SHP77 treated with DMSO at 0.1 percent for 48 hours (cell line): ENCODE measurements around the gene TMEM158.

Experiments used
- DNase-seq: peaks from one replicate; lab custom pipeline; 2025; lab: John Stamatoyannopoulos, UW

The TMEM158 gene

DNA sequence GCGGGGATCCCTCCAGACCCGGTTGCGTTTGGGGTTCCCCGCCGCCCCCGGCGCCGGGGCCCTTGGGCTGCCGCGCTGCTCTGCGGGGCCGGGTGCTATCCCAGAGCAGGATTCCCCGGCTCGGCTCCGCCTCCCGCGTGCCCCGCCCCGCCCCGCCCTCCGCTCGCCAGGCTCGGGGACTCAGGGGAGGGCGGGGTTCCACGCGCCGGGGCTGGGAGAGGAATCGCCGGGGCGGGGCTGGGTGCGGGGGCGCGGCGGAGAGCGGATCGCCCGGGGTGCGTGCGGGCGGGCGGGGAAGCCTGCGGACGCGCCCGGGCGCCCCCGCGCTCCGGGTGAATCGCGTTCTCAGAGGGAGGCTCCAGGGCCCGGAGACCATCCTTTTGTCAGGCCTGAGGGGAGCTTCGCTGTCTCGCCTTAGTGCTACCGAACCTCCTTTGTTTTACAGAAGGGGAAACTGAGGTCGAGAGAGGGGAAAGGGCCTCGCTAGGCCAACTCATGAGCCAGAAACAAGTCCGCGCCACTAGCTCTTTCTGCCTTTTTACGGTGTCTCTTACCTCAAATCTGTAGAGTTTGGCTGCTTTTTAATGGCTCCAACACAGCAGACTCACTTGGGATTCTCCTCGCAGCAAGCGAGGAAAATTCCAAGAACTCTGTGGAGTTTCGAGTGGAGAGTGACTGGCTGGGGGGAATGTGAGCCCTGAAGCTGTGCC is at the start of gene TMEM158:
Gene TMEM158 (minus strand): TSS at position 82 of the 710 bp plus-strand sequence. CDS start 260 bp downstream, outside the sequence.
- DNase-seq: no peak

DNA sequence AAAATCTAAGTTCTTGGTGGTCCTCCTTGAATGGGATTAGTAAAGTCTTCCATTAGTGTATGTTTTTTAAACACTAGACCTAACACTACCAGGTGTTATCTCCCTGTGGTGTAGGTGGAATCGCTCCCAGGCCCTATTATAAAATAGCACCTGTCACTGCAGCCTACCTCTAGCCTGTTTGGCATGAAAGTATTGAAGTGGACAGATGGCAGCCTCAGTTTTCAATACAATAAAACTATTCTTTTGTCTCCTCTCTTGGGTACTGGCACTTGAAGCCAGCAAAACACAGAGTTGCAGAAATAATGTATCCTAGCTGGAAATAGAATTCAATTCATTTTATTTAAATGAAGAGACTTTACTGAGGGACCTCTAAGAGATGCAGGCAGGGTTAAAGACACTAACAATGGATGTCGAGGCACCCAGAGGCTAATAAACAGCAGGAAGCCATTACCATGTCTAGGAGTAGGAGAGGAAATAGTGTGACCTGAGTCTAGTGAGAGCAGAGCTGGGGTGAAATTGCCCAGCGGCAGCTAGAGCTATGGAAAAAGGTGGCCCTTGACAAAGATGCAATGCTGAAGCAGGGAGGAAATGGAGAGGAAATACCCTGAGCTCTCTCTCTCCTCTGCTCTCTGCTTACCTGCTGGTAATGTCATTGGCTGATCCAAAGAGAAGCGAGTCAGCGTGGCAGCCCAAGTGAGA is 49.1 kb upstream of the TMEM158 start:
- DNase-seq: no peak

DNA sequence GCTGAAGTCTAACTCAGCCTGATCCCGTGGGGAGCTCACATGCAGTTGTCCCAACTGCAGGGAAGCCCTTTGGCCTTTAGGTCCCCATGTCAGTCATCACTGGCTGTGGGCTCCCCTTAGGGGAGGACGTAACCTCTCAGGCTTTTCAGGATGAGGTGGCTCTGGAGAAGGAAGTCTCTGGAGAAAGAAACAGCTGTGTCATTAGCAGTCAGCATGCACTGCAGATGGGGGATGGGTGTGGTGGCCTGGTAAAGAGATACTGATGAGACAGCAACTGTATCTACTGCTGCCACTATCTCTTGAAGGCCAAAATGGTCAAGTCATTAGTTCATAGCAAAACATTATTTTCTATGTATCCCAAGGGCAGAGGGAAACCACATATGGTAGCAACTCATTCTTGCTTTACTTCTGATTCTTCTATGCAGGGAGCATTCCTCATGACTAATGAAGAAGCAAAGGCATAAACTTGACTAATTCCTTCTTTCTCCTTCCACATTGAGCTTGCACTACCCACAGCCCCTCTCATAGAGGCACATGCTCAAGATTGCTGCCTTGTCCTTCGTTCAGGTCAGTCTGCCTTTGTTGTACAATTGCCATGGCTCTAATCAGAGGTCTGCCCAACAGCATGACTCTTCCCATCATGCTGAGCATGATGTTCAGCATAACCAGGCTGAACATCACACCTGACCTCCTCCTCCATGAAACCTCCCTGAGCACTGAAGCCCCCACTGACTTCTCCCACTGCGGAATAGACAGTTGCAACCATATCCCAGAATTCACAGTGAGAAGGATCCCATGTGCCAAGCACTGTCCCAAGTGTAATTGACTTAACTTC is 47.8 kb upstream of the TMEM158 start:
- no peak for DNase-seq

DNA sequence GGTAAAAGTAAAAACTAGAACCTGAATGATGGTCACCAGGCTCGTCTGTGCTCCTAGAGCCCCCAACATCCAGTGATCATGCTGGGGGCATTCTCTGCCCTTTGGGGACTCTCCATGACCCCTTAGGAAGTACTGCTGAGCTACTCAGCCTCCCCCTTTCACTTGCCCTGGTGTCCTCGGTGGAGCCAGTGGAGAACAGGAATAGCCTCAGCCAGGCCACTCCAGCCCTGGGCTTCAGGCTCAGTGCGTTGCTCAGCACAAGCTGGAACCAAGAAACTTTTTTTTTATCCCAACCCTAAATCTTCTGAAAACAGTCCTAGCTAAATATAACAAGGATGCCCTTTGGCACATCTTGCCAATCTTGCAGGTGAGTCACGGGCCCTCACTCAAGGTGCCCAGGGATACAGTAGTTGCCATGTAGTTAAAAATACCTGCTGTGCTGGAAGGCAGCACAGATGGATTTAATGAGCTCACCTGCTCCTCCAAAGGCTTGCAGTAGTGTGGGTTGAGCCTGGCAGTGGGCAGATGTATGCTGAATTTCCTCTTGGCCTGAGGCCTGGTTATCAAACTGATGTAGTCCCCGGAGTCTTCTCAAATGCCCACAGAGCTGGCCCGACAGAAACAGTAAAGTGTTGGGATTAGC is 46.9 kb upstream of the TMEM158 start:
- no peak for DNase-seq

DNA sequence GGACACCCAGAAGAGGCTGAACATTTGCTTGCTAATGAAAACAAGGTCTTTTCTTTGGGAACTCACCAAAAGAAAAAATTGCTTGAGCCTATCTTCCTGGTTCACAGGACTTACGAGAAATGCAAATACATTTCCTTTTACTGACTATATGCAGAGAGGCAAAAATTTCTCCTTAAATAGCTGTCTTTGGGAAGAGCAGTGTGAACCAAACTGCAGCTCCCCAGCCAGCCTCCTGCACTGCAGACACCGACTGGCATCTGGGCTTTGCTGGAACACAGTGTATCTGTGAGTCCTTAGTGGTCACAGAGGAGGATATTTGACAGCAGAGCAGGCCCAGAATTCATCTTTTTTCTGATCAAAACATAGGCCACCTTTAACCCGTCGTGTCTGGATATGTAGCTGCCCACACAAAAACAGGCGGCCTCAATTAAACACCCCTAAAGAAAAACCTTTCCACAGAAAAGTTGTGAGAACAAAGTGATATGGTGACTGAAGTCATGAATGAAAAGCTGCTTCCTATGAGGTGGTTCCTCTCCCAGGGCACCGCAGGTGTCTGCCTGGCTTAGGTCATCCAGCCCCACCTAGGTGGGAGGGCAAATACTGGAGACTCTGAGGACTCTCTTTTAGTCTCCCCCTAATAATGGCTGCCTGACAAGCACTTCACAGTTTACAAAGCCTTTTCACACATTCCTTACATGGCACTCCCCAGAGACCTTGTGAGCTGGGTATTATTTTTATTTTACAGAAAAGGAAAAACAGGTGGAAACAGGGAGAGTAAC is 46.1 kb upstream of the TMEM158 start:
- no peak for DNase-seq

DNA sequence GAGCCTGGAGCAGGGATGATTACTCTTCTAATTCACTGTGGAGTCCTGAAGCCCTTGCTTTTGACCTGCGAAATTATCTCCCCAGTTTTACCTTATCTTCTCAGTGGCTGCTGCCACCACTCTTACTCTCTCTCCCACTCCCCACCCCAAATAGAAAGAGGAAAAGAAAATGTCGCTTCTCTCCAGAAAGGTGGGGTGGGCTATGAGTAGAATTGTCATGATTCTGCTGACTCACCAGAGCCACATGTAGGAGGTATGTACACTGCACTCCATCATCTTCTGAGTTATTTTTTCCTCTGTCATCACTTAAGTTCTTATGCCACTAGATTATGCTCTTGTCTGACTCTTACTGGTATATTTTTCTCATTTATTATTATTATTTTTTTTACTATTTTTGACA is 43.9 kb upstream of the TMEM158 start:
- no peak for DNase-seq

DNA sequence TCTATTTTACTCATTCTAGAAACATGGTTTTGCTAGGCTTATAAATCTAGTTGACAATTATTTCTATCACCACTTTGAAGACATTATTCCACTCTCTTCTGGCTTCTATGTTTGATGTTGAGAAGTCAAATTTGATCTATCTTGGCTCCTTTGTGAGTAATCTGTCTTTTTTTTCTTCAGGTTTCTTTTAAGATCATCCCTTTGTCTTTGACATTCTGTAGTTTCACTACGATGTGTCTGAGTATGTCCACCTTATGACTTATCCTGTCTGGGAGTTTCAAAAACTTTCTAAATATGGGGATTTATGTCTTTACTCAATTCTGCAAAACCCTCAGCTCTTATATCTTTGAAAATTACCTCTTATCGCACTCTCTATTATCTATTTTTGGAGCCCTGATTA is 41.0 kb upstream of the TMEM158 start:
- DNase-seq: no peak

DNA sequence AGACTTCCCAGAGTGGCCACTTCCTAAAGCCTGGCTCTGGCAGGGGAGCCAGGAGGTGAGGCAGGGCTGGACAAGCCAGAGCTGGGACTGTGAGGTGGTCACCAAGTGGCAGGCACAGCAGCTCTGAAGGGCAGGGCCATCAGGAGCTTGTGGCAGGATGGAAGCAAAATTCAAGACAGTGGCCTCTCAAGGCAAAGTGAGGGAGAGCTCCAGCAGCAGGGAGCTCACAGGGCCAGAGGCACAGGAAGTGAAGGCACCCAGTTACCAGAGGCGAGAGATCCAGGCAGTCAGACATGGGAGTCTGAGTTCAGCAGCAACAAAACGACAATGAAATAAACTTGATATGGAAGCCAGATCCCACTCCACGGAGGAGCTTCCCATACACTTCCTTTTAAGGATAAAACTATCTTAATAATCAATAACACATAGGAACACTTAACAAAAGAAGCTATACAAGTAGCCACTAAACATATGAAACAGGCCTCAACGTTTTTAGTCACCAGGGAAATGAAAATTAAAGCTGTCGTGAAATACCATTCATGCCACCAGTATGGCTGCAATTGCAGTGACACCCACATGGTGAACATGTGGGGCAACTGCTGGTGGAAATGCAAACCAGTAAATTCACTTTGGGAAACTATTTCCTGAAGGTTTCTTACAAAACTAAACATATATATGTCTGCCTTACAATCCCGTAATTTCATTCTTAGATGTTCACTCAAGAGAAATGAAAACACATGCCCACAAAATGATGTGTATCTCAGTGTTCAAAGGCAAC is 35.4 kb upstream of the TMEM158 start:
- no peak for DNase-seq

DNA sequence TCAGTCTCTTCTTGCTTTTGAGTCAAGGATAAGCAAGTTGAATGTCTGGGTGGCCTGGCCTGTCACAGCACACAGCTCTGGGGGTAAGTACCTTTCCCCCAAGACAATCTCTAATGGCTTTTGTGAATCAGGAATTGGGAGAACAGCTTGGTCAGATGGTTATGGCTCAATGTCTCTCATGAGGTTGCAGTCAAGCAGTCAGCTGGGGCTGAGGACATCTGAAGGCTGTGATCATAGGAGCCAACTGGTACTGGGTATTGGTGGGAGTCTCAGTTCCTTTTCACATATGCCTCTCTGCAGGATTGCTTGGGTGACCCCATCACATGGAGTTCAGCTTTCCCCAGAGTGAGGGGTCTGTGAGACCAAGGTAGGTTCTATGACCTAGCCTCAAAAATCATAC is 33.0 kb upstream of the TMEM158 start:
- DNase-seq: no peak

DNA sequence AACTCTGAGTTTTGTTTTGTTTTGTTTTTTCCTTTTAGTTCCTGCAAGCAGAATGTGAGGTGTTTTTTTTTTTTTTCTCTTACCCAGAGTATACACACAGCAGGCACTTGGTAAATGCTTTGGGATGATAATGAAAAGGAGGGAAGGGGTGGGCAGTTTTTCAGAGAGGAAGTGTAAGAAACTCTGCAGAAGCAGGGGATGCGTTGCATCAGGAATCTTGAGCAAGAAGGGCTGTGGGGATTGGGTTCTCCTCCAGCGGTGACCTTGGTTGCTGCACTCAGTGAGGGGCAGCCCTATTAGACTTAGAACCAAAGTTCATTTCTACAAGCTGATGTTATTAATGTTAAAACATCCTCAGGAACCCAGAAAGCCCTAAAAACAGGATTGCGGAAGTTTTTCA is 32.2 kb upstream of the TMEM158 start:
- DNase-seq: no peak

DNA sequence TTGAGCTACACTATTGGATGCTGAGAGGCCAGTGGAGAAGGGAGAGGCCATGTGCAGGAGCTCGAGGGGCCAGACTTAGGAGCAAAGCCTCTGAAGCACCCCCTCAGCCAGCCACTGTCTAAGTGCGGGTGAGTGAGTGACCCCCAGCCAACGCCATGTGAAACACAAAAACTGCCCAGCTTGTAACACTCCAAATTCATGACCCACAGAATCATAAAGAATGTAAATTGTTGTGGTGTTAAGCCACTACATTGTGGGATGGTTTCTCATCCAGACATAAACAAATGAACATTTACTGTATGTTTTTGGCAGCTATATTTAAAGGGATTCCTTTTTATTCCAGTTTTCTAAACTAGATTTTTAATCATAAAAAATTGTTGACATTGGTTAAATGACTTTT is 27.2 kb upstream of the TMEM158 start:
- no peak for DNase-seq

DNA sequence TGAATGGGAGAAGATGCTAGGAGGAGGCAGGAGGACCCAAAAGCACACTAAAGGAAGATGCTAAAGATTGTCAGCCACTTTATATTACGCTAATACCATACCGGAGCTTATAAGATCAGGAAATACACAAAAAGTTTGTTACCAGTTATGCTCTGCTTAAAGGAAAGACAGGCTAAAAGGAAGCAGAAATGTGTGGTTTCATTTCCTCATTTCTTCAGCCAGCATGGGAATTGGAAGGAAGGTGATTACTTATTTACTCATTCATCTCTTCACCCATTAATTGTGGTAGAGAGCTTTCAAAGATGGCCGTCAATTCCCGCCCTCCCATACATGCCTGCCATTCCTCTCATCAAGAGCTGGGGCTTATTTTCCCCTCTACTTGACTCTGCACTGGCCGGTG is 26.7 kb upstream of the TMEM158 start:
- no peak for DNase-seq

DNA sequence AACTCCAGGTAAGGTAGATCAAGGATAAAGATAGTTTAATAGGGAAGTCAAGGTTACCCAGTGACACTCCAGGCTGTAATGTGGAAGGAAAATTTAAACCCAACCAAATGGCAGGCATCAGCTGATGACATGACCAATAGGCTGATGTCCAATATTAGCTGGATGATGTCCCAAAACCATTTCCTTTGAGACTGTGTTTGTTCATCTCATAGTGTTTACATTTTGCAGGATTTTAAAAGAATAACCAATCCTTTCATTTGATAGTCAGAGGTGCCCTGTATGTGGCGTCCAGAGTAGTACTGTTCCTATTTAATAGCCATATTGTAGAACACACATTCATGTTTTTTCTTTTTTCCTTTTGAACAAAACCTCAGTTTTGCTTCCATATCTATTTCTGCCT is 23.3 kb upstream of the TMEM158 start:
- DNase-seq: no peak

DNA sequence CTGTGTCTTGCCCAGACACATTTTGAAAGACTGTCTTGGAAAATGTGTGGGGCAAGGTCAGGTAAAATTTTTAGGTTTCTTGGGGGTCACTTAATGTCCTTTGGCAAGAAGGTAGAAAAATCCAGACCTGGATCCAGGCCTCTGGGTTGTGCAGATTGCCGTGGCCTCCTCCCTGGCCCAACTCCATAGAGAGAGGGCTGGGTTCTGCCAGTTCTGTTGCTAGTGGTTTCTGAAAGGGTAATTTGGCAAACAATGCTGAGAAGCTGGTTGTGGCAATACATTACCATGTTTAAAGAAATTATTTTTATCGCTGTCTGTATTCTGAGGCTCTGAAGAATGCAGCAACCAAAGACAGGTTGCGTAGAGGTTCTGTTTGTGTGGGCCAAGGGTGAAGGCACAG is 20.2 kb upstream of the TMEM158 start:
- DNase-seq: no peak

DNA sequence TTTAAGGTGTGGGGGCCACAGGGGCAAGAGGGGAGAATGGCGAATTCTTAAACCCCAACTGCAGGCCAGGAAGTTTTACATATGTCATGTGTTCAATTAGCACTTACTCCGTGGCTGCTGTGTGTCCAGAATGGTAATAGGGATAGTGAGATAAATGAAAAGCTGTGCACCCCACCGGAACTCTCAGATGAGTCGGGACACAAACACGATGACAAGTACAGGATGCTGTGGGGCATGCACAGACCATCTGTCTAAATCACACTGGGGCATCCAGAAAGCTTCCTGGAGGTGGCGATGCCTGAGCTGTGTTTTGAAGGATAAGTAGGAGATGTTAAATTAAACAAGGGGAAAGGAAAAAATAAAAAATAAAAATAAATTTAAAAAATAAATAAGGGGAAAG is 18.3 kb upstream of the TMEM158 start:
- DNase-seq: no peak

DNA sequence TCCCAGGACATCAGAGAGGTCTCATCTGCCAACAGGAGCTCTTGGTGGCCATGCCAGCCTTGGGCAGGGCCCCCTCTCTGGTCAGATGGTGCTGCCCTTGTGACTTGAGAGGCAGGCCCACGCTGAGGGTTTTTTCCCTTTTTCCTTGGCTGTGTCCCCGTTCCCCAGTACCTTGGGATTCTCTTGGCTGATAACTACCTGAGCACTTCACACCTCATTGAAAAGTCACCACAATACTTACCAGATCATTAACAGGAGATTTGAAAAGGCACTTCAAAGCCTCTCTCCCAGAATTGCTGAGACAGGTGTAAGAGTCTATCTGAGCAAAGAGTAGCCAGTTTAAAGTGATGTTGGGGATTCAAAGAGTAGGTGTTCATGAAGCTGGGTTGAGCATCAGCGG is 15.1 kb upstream of the TMEM158 start:
- no peak for DNase-seq

DNA sequence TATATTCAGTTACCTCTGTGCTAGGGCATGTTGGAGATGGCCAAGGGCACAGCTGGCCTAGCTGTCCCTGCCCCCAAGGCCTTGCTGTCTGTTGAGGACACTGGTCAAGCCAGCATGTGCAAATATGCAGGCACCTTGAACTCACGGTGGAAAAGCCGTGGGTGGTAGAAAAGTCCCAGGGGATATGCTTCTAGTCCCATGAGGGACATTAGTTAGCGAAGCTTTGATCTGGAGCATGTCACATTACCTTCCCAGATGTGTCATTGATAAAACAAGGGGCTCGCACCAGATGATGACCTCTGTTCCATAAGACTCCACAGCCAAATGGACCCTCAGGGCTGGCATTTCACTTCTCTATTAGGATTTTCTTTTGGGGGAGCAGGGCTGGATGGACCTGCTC is 14.2 kb upstream of the TMEM158 start:
- DNase-seq: no peak

DNA sequence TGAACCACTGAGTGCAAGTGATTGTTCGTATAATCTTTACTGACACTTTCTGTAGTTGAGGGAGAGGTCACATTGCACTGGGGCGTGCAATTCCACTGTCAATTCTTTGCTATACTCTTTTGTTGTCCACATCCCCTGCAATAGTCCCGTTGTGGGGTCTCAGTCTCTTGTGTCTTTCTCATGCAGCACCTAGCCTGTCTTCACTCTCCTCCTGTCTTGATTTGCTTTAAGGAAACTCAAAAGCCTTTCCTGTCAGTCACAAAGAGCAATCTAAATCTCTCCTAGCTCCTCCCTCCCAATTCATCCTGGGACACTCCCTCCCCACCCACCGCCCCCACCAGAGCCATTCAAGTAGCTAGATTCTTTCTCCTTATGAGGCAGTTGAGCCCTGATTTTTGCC is 13.2 kb upstream of the TMEM158 start:
- no peak for DNase-seq

DNA sequence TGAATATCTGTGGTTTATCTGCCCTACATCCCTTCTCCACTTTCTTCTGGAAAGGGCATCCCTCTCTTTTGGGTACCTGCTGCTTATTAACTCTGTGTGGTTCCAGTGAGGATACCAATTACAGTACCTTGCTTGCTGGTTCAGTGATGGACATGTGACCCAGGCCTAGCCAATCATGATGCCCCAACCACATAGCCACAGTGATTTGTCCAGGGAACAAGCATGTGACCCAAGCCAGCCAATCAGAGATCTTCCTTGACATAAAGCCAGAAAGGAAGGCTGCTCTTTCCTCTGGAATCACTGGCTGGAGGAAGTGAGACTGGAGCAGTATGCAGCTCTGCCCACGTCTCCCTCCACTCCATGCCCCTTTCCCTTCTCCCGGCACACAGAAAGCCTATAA is 10.9 kb upstream of the TMEM158 start:
- DNase-seq: no peak

DNA sequence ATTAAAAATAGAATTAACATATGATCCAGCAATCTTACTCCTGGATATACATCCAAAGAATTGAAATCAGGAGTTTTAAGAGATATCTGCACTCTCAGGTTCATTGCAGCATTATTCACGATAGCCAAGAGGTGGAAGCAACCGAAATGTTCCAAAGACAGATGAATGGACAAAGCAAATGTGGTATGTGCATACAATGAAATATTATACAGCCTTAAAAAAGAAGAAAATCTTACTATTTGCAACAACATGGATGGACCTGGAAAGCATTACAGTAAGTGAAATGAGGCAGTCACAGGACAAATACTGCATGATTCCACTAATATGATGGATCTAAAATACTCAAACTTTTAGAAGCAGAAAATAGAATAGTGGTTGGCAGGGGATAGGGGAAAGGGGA is 9.3 kb upstream of the TMEM158 start:
- no peak for DNase-seq

DNA sequence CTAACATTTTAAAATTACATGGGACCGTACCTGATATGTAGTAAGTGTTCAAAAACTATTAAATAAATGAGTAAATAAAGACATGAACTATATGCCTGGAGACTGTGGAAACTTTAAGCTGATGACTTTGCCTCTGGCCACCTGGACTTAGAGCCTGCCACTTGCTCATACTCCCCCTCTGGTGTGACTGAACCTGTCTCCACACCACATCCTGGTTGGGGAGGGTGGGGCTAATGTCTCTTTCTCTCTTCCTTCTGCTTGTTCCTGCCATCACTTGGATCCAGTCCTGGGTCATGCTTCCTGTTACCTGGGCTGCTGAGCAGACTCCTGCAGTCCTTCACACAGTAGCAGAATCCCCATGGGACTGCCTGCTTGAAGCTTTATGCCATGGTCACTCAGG is 8.2 kb upstream of the TMEM158 start:
- DNase-seq: no peak
